Endothelial cell of umbilical vein (primary cell): ENCODE data around the gene PDK2. TPM values are rescaled to one million over a fixed set of nuclear protein-coding genes. Genes with fewer than 3 reads are reported as not detected.

Experiments used
- BruUV-seq: library from RNA; stranded (reverse); fragments of 400-500 nt; replicated peaks from 2 replicates; lab custom pipeline; 2021; lab: Mats Ljungman, UMichigan
- CTCF ChIA-PET: fragments of 300-600, 350-600 bp; sonication (Branson Sonifier 250); formaldehyde crosslinking; loops from one replicate; lab custom pipeline; 2021; ENCODE audit warnings: antibody characterized with exemption, inconsistent platforms; lab: Charles Lee
- POLR2A ChIA-PET: fragments of 300-600, 350-600 bp; sonication (Branson Sonifier 250); formaldehyde crosslinking; loops from one replicate; lab custom pipeline; 2021; ENCODE audit warnings: antibody characterized with exemption, inconsistent platforms; lab: Charles Lee
- DNase-seq: peaks from one replicate; pipeline ENCODE4 v3.0.0-alpha.2; 2011; ENCODE audit warnings: low read depth, low spot score
- FAIRE-seq: peaks from 2 replicates; lab custom pipeline; 2011; peaks lifted over from hg19 to GRCh38; lab: Jason Lieb, UNC
- H2AFZ ChIP-seq: 2 replicates; pipeline ENCODE4 v1.6.0; 2012; ENCODE audit warnings: low read depth, low read length, control low read depth, inconsistent platforms
- H3K27ac ChIP-seq: 2 replicates; pipeline ENCODE4 v1.5.1; 2011; ENCODE audit warnings: low read depth, mild to moderate bottlenecking, control low read depth, low read length, moderate library complexity; ENCODE audit not compliant: insufficient read depth
- H3K27me3 ChIP-seq, 2 experiments: 2 replicates each; pipeline versions ENCODE4 v1.6.0 to v1.6.1; 2011; ENCODE audit warnings: low read length in 2 of 2, mixed read lengths in 1 of 2; ENCODE audit not compliant: control insufficient read depth in 2 of 2, insufficient read depth in 2 of 2
- H3K36me3 ChIP-seq, 2 experiments: 2 replicates in 1 of 2; 3 replicates in 1 of 2; pipeline ENCODE4 v1.5.1; 2011; ENCODE audit warnings: low read length in 2 of 2, mild to moderate bottlenecking in 1 of 2, moderate library complexity in 1 of 2; ENCODE audit not compliant: control insufficient read depth in 2 of 2, insufficient read depth in 2 of 2; ENCODE audit errors: extremely low read depth in 1 of 2
- H3K4me1 ChIP-seq: 3 replicates; pipeline ENCODE4 v1.5.1; 2011; ENCODE audit warnings: mild to moderate bottlenecking, low read length; ENCODE audit not compliant: control insufficient read depth, insufficient read depth; ENCODE audit errors: extremely low read depth
- H3K4me2 ChIP-seq: 2 replicates; pipeline ENCODE4 v1.6.1; 2011; ENCODE audit warnings: low read length, control low read depth, mixed read lengths; ENCODE audit not compliant: insufficient read depth
- H3K4me3 ChIP-seq, 3 experiments: fragments of 200-600 bp in 1 of 3; sonication (generic), shearing (Covaris generic) in 1 of 3; replicated peaks in 1 of 3; 2 replicates each; pipeline ENCODE4 v1.5.1; 2011 to 2016; ENCODE audit warnings: control low read depth in 3 of 3, low read length in 3 of 3, mild to moderate bottlenecking in 2 of 3, inconsistent platforms in 1 of 3, low read depth in 1 of 3, moderate library complexity in 1 of 3; ENCODE audit not compliant: insufficient read depth in 1 of 3
- H3K79me2 ChIP-seq: 2 replicates; pipeline ENCODE4 v1.6.0; 2012; ENCODE audit warnings: low read length, inconsistent platforms; ENCODE audit not compliant: control insufficient read depth, insufficient read depth
- H3K9ac ChIP-seq: replicated peaks from 2 replicates; pipeline ENCODE3; 2011; ENCODE audit warnings: low read length, control low read depth; ENCODE audit not compliant: insufficient read depth; ENCODE audit errors: extremely low read depth
- H3K9me1 ChIP-seq: replicated peaks from 3 replicates; pipeline ENCODE4 v1.6.0; 2011; ENCODE audit warnings: mild to moderate bottlenecking, low read length; ENCODE audit not compliant: control insufficient read depth, insufficient read depth; ENCODE audit errors: extremely low read depth
- H3K9me3 ChIP-seq: replicated peaks from 2 replicates; pipeline ENCODE4 v1.5.1; 2012; ENCODE audit warnings: low read length, inconsistent platforms; ENCODE audit not compliant: control insufficient read depth, insufficient read depth
- H4K20me1 ChIP-seq: replicated peaks from 2 replicates; pipeline ENCODE3; 2011; ENCODE audit warnings: mild to moderate bottlenecking, low read length; ENCODE audit not compliant: control insufficient read depth, insufficient read depth; ENCODE audit errors: extremely low read depth
- CTCF ChIP-seq, 2 donors: IDR thresholded peaks; 1 replicate in 1 of 2; 2 replicates in 1 of 2; pipeline ENCODE4 v1.5.1; 2011; ENCODE audit warnings: low read length in 2 of 2, mild to moderate bottlenecking in 2 of 2, moderate library complexity in 2 of 2, control low read depth in 1 of 2, inconsistent platforms in 1 of 2, low read depth in 1 of 2; ENCODE audit not compliant: insufficient read depth in 1 of 2; ENCODE audit errors: extremely low read depth in 1 of 2
- EZH2 ChIP-seq: IDR thresholded peaks from 2 replicates; pipeline ENCODE4 v1.6.1; 2012; ENCODE audit warnings: borderline replicate concordance, low read depth, mild to moderate bottlenecking, moderate library complexity, low read length, inconsistent platforms; ENCODE audit not compliant: severe bottlenecking
- FOS ChIP-seq: IDR thresholded peaks from 2 replicates; pipeline ENCODE4 v1.6.1; 2011; ENCODE audit warnings: mild to moderate bottlenecking, low read length, moderate library complexity, borderline replicate concordance; ENCODE audit not compliant: insufficient read depth
- GATA2 ChIP-seq: IDR thresholded peaks from 2 replicates; pipeline ENCODE4 v1.7.0; 2011; ENCODE audit warnings: low read depth, mild to moderate bottlenecking, moderate library complexity, mixed read lengths, low read length; ENCODE audit not compliant: insufficient read length, insufficient read depth
- JUN ChIP-seq: IDR thresholded peaks from 2 replicates; pipeline ENCODE4 v1.6.1; 2011; ENCODE audit warnings: borderline replicate concordance, low read depth; ENCODE audit not compliant: insufficient read length, insufficient read depth
- MAX ChIP-seq: IDR thresholded peaks from 2 replicates; pipeline ENCODE4 v1.6.1; 2011; ENCODE audit not compliant: insufficient read depth, insufficient read length
- MYC ChIP-seq: IDR thresholded peaks from one replicate; pipeline ENCODE4 v1.6.1; 2011; ENCODE audit warnings: mild to moderate bottlenecking, low read depth, low read length
- POLR2A ChIP-seq: IDR thresholded peaks from 2 replicates; pipeline ENCODE4 v1.6.1; 2012; ENCODE audit warnings: low read depth, mild to moderate bottlenecking, control low read depth, low read length
- POLR2AphosphoS5 ChIP-seq: IDR thresholded peaks from 2 replicates; pipeline ENCODE4 v1.6.1; 2012; ENCODE audit warnings: low read depth, mild to moderate bottlenecking, control low read depth, low read length, moderate library complexity; ENCODE audit not compliant: insufficient read depth
- dilution Hi-C: fragments of 300-500 bp; cut with MboI; formaldehyde crosslinking; loops from one replicate; pipeline ENCODE4 v1.15.0; 2019; ENCODE audit warnings: low sequenced_read_pairs; ENCODE audit not compliant: extremely low pct_ligation_motif_present
- intact Hi-C: fragments of 100-400 bp; cut with micrococcal nuclease; formaldehyde crosslinking; loops from one replicate; pipeline ENCODE4 v1.10.0; 2022
- polyA plus RNA-seq, 4 experiments: library from polyadenylated mRNA; depleted of rRNA in 3 of 4; stranded (reverse) in 3 of 4; unstranded in 1 of 4; fragments of >200 nt; gene quantifications; 2 replicates each; pipeline versions ENCODE4 v1.2.1 to v1.2.3, GENCODE V29; 2011 to 2012; ENCODE audit warnings: missing spikeins in 1 of 4
- total RNA-seq: library from RNA; stranded (reverse); gene quantifications from 2 replicates; pipeline ENCODE4 v1.2.3, GENCODE V29; 2021

PDK2 gene
- total and polyA plus RNA-seq, 2 donors (not counting 3 experiments of a cell fraction or from before 2014, with no cell fraction given), result 21.3 to 114 TPM

- H3K9me3 ChIP-seq, result no peaks in the 10 kb centered on the region
- no peaks in the 10 kb centered on the region for H4K20me1 ChIP-seq
- no TSS peak for BruUV-seq
- H3K4me2 ChIP-seq, result no peak overlapping the region
- DNase-seq, result no peak
- H3K9me1 ChIP-seq, result no peaks in the 10 kb centered on the region
- no peak overlapping the region for H3K4me3 ChIP-seq
- peaks cover 10% of the 10 kb centered on the region for H3K4me1 ChIP-seq
- no peak overlapping the region for H3K27ac ChIP-seq
- H3K79me2 ChIP-seq, result no peaks in the 10 kb centered on the region
- no peak for FAIRE-seq
- intact Hi-C loops (no loop called here), dilution Hi-C loops (no loop called here)
- POLR2A ChIA-PET, result no interaction called here
- no peak overlapping the region for H3K9ac ChIP-seq
- no peak for TF ChIP-seq GATA2
- no peak for TF ChIP-seq JUN
- no peak for TF ChIP-seq CTCF (IDR thresholded peaks at IDR 0.05; ENCODE audit: extremely low read depth in 1 of 2, insufficient read depth in 1 of 2, low read depth in 1 of 2, low read length in 2 of 2)
- TF ChIP-seq FOS, result no peak
- TF ChIP-seq MAX, result no peak
- TF ChIP-seq POLR2A, result no peak
- TF ChIP-seq POLR2AphosphoS5, result no peak
- no peak for TF ChIP-seq MYC
- no peak for TF ChIP-seq EZH2
- CTCF ChIA-PET, result interaction anchor here (1.1 to 5.4 kb wide), 13 partner anchors 14 to 174 kb away, joined by 3 to 101 read pairs (median 21); partner anchors contain the start of genes ITGA3 and SAMD14
- peaks cover 0 to 16% of the 10 kb centered on the region in 2 experiments for H3K36me3 ChIP-seq
- H2AFZ ChIP-seq, result no peak overlapping the region
- no peaks in the 10 kb centered on the region for H3K27me3 ChIP-seq
Observed at GRCh38 chr17:50093246-50093645, 1.9 kb upstream of the PDK2 start.
